ENCODE data around the gene GLIS1. TPM values are rescaled to one million over a fixed set of nuclear protein-coding genes. Genes with fewer than 3 reads are reported as not detected.

GLIS1 gene
- total RNA-seq, 1 experiment from 2014 or later: 0.28 TPM

DNA sequence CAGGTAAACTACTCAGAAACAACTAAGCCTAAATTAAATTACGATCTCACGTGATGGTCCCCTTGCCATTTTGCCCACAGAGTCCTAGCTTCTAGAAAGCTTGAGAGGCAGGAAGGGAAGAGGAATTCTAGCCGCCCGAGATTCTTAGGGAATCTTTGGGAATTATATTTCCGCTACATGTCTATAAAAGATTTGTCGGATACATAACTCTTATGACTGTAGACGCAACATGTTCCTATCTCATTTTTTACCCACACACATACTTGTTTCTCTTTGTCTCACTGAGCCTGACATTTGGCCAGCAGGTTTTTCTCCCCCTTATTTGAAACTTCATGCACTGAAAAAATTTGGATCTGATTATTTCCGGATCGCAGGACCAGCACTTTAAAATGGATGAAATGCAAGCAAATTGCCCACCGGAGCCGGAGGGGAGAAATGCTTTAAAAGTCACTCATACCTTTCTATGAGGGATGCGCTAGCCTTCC lies 5.5 kb downstream of the GLIS1 start:
- Histone ChIP-seq H3K9ac (ENCODE audit: extremely low read depth, insufficient read length, low read length) (no peak overlapping the region), H3K23ac (ENCODE audit: insufficient read length, low read depth, low read length) (no peak overlapping the region), H3K56ac (ENCODE audit: insufficient read length, low read depth, low read length) (no peak overlapping the region), H2BK120ac (ENCODE audit: low read depth, low read length, poor library complexity, severe bottlenecking) (no peak overlapping the region), H2BK20ac (ENCODE audit: low read depth, low read length, poor library complexity, severe bottlenecking) (no peak overlapping the region), H4K8ac (replicated peaks; ENCODE audit: insufficient read length, low read depth, low read length) (no peak overlapping the region), H3K27ac (ENCODE audit: insufficient read length, low read depth, low read length) (no peak overlapping the region), H3K23me2 (ENCODE audit: insufficient read length, low read depth, low read length, poor library complexity, severe bottlenecking) (peaks cover 4% of the 10 kb centered on the region), H2BK5ac (ENCODE audit: insufficient read length, low read length) (no peak overlapping the region), H2BK12ac (ENCODE audit: insufficient read length, low read depth, low read length) (no peak overlapping the region), H4K5ac (ENCODE audit: insufficient read length, low read depth, low read length) (no peak overlapping the region), H3K4ac (ENCODE audit: low read depth, low read length) (no peak overlapping the region), H3K4me2 (ENCODE audit: insufficient read depth, insufficient read length, low read length) (no peak overlapping the region), H3K79me1 (ENCODE audit: insufficient read depth, low read depth, low read length, poor library complexity, severe bottlenecking) (no peaks in the 10 kb centered on the region), H3K79me2 (ENCODE audit: insufficient read depth, low read length) (no peaks in the 10 kb centered on the region), H4K91ac (ENCODE audit: insufficient read length, low read depth, low read length) (no peak overlapping the region), H2AK5ac (ENCODE audit: insufficient read length, low read length) (no peak overlapping the region), H4K20me1 (ENCODE audit: control insufficient read depth, insufficient read depth, insufficient read length) (no peaks in the 10 kb centered on the region), H2AFZ (ENCODE audit: low read length) (no peak overlapping the region), H3K4me1 (ENCODE audit: insufficient read depth, low read length) (no peaks in the 10 kb centered on the region), H3K14ac (ENCODE audit: insufficient read depth, low read length) (no peak overlapping the region), H2BK15ac (ENCODE audit: low read depth, low read length) (no peak overlapping the region), H3K27me3 (ENCODE audit: insufficient read depth, low read length) (peaks cover 30% of the 10 kb centered on the region), H3K18ac (ENCODE audit: insufficient read length, low read depth, low read length) (no peak overlapping the region), H3T11ph (ENCODE audit: low read length) (no peak overlapping the region), H3K9me3 (ENCODE audit: control insufficient read depth, low read depth, low read length) (no peaks in the 10 kb centered on the region)
- H3K27ac Mint-ChIP-seq: no peak overlapping the region
- peaks cover 72% of the 10 kb centered on the region for H3K27me3 Mint-ChIP-seq (ENCODE audit: low read depth)
- TF ChIP-seq CTCF (conservative IDR thresholded peaks at IDR 0.05): no peak
- no peak overlapping the region for H3K4me3 Mint-ChIP-seq
- H3K9me3 Mint-ChIP-seq: no peaks in the 10 kb centered on the region
- no peaks in the 10 kb centered on the region for H3K36me3 Mint-ChIP-seq (ENCODE audit: insufficient read depth in 1 of 3, low read depth in 3 of 3)
- WGBS (ENCODE audit: extremely low coverage, insufficient read length, low lambda C conversion rate): no CpG with 5 or more reads among the region's 12 CpGs
- peaks cover 9 to 20% of the 10 kb centered on the region in 2 experiments for H3K4me1 Mint-ChIP-seq
- DNase-seq: no peak
